CD4-positive, alpha-beta T cell (primary cell): ENCODE results near the gene CMIP. TPM values are rescaled to one million over a fixed set of nuclear protein-coding genes. Genes with fewer than 3 reads are reported as not detected.

Experiments
- ATAC-seq: fragments of 200-7000 bp; cut with Tn5 transposase; one replicate; pipeline ENCODE4 v1.10.0; 2022; ENCODE audit warnings: mild to moderate bottlenecking; ENCODE audit not compliant: poor library complexity
- CTCF ChIA-PET: fragments of 350-600 bp; sonication (Branson Sonifier 250); formaldehyde crosslinking; loops from one replicate; lab custom pipeline; 2021; ENCODE audit warnings: antibody characterized with exemption, inconsistent platforms; lab: Charles Lee
- POLR2A ChIA-PET: fragments of 350-600 bp; sonication (Branson Sonifier 250); formaldehyde crosslinking; loops from one replicate; lab custom pipeline; 2021; ENCODE audit warnings: antibody characterized with exemption, inconsistent platforms; lab: Charles Lee
- DNase-seq, 14 experiments: peaks; one replicate each; pipeline ENCODE4 v3.0.0-alpha.2; 2013 to 2020; ENCODE audit warnings: mixed read lengths in 2 of 14
- H3K27ac ChIP-seq, 2 donors: one replicate each; pipeline versions ENCODE4 v1.5.1 to v1.7.0; 2013; ENCODE audit warnings: low read length in 2 of 2, low read depth in 1 of 2, mild to moderate bottlenecking in 1 of 2
- H3K27me3 ChIP-seq, 2 experiments: 1 replicate in 1 of 2; 2 replicates in 1 of 2; pipeline versions ENCODE4 v1.6.1 to v1.7.0; 2013; ENCODE audit warnings: low read length in 2 of 2, control low read depth in 1 of 2, mild to moderate bottlenecking in 1 of 2, moderate library complexity in 1 of 2; ENCODE audit not compliant: insufficient read depth in 2 of 2, control insufficient read depth in 1 of 2
- H3K36me3 ChIP-seq: one replicate; pipeline ENCODE4 v1.6.1; 2013; ENCODE audit warnings: low read length, control low read depth; ENCODE audit not compliant: insufficient read depth
- H3K4me1 ChIP-seq: one replicate; pipeline ENCODE4 v1.6.1; 2013; ENCODE audit warnings: low read length, control low read depth; ENCODE audit not compliant: insufficient read depth
- H3K4me3 ChIP-seq: one replicate; pipeline ENCODE4 v1.5.1; 2013; ENCODE audit warnings: mild to moderate bottlenecking, low read length, moderate library complexity
- H3K9me3 ChIP-seq, 2 experiments: 1 replicate in 1 of 2; 2 replicates in 1 of 2; pipeline versions ENCODE4 v1.6.1 to v1.7.0; 2013; ENCODE audit warnings: low read length in 2 of 2, mild to moderate bottlenecking in 2 of 2, control low read depth in 1 of 2, moderate library complexity in 1 of 2; ENCODE audit not compliant: control insufficient read depth in 1 of 2, insufficient read depth in 1 of 2
- H3K27ac Mint-ChIP-seq: one replicate; pipeline ENCODE4 v1.8.0; 2020; ENCODE audit warnings: mixed read lengths
- H3K27me3 Mint-ChIP-seq: one replicate; pipeline ENCODE4 v1.8.0; 2021; ENCODE audit warnings: mixed read lengths
- H3K36me3 Mint-ChIP-seq: one replicate; pipeline ENCODE4 v1.8.0; 2021; ENCODE audit warnings: low read depth, mixed read lengths
- H3K4me1 Mint-ChIP-seq: one replicate; pipeline ENCODE4 v1.8.0; 2021; ENCODE audit warnings: low read depth, mixed read lengths
- H3K4me3 Mint-ChIP-seq: one replicate; pipeline ENCODE4 v1.8.0; 2020; ENCODE audit warnings: mild to moderate bottlenecking, mixed read lengths
- H3K9me3 Mint-ChIP-seq: one replicate; pipeline ENCODE4 v1.8.0; 2020; ENCODE audit warnings: mixed read lengths
- intact Hi-C, 2 experiments: fragments of 100-400 bp; cut with DNase I in 1 of 2; cut with micrococcal nuclease in 1 of 2; formaldehyde crosslinking; loops; one replicate each; pipeline versions ENCODE4 v1.15.1 to v1.9.0; 2023 to 2025; cut with DNase I, micrococcal nuclease
- total RNA-seq, 174 experiments: library from RNA in 2 of 174; stranded (reverse) in 2 of 174; gene quantifications; one replicate each; pipeline ENCODE4 v1.2.3 and lab custom pipeline; 2021 to 2026
- TF ChIP-seq, protein P1 (sequence below): fragments of 200-600 bp; IDR thresholded peaks from one replicate; pipeline ENCODE4 v1.8.0; 2022; ENCODE audit warnings: antibody characterized with exemption, mild to moderate bottlenecking

The CMIP gene
- total RNA-seq, 2 experiments from 2014 or later: 33.5 to 35.3 TPM

GRCh38 chr16:81610936-81611335, 166.3 kb downstream of the CMIP start:
- intact Hi-C loops: loop anchor here in 1 of 2 experiments (10.0 kb wide), 1 partner anchor 206 kb away; no protein-coding TSS in a partner anchor
- Histone ChIP-seq H3K4me1 (peaks cover 9% of the 10 kb centered on the region), H3K27me3 (no peaks in the 10 kb centered on the region), H3K36me3 (peaks cover 27% of the 10 kb centered on the region), H3K4me3 (no peak overlapping the region), H3K27ac (no peak overlapping the region), H3K9me3 (no peaks in the 10 kb centered on the region)
- no peaks in the 10 kb centered on the region for H3K27me3 Mint-ChIP-seq
- peak overlapping the region; percentile 1 for H3K27ac Mint-ChIP-seq
- no peaks in the 10 kb centered on the region for H3K9me3 Mint-ChIP-seq
- H3K4me1 Mint-ChIP-seq: no peaks in the 10 kb centered on the region
- POLR2A ChIA-PET: no interaction called here
- no peak for ATAC-seq
- no peak for DNase-seq
- no peak overlapping the region for H3K4me3 Mint-ChIP-seq
- CTCF ChIA-PET: no interaction called here
- peaks cover 45% of the 10 kb centered on the region for H3K36me3 Mint-ChIP-seq
- TF ChIP-seq, protein P1, sequence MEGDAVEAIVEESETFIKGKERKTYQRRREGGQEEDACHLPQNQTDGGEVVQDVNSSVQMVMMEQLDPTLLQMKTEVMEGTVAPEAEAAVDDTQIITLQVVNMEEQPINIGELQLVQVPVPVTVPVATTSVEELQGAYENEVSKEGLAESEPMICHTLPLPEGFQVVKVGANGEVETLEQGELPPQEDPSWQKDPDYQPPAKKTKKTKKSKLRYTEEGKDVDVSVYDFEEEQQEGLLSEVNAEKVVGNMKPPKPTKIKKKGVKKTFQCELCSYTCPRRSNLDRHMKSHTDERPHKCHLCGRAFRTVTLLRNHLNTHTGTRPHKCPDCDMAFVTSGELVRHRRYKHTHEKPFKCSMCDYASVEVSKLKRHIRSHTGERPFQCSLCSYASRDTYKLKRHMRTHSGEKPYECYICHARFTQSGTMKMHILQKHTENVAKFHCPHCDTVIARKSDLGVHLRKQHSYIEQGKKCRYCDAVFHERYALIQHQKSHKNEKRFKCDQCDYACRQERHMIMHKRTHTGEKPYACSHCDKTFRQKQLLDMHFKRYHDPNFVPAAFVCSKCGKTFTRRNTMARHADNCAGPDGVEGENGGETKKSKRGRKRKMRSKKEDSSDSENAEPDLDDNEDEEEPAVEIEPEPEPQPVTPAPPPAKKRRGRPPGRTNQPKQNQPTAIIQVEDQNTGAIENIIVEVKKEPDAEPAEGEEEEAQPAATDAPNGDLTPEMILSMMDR: no peak

DNA sequence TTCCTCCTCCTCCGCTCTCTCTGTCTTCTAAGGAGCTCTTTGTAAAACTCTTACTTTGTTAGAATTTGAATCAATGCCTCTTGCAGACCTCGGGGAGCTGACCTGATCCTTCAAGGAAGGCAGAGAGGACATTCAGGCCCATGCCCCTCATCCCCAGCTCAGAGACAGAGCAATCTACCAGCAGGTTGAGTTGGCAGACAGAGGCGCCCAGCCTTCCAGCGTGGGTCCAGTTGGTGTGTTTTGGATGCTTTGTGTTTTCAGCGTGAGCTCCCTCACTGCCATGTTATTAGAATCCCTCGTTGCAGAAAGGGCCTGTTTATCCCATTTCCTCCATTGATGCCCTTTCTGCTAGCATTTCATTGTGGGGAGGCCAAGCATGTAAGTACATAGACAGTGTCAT, 167.1 kb downstream of the CMIP start:
- Histone ChIP-seq H3K27me3 (no peaks in the 10 kb centered on the region), H3K9me3 (no peaks in the 10 kb centered on the region), H3K4me1 (peaks cover 17% of the 10 kb centered on the region), H3K4me3 (no peak overlapping the region), H3K36me3 (peaks cover 27% of the 10 kb centered on the region), H3K27ac (no peak overlapping the region)
- no peak overlapping the region for H3K4me3 Mint-ChIP-seq
- TF ChIP-seq, protein P1: no peak
- no peaks in the 10 kb centered on the region for H3K27me3 Mint-ChIP-seq
- no peaks in the 10 kb centered on the region for H3K4me1 Mint-ChIP-seq
- peak overlapping the region; percentile 1 for H3K27ac Mint-ChIP-seq
- H3K36me3 Mint-ChIP-seq: peaks cover 44% of the 10 kb centered on the region
- intact Hi-C loops: loop anchor here in 1 of 2 experiments (10.0 kb wide), 1 partner anchor 207 kb away; no protein-coding TSS in a partner anchor
- DNase-seq (no peak), ATAC-seq (no peak)
- H3K9me3 Mint-ChIP-seq: no peaks in the 10 kb centered on the region
- ChIA-PET POLR2A (no interaction called here), CTCF (no interaction called here)

DNA sequence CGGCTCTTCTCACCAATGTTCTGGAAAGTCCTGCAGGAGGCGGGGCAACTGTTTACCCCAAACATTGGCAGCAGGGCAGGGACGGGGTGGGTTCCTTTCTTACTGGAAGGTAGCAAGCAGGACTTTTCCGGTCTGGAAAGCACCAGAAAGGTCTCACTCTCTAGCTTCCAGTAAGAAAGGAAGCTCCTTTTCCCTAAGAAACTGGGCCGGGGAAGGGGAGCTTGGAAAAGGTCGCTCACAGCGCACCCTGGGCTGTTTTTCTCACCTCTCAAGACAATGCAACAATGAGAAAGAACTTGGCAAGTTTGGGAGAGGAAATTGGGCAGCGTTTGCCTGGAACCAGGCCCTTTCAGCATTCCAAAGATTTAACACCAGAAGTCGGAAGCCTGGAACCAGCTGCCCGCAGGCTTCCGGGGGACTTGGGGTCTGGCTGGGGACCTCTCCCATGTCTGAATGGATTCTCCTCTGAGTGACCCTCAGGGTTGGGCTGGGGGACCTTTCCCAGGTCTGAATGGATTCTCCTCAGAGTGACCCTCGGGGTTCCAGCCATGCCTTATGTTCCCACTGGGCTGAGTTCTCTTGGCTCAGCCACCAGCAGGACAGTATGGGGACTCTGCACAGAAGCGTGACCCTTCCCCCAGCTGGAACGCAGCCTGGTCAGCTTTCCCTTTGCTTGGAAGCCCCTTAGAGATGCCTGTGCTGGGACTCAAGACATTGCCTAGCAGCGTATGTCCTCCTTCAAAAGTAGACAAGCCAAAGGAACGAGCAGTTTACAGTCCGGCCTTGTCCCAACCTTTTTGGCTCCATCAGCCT, 167.9 kb downstream of the CMIP start:
- DNase-seq (no peak), ATAC-seq (no peak)
- Mint-ChIP-seq H3K9me3 (no peaks in the 10 kb centered on the region), H3K27me3 (no peaks in the 10 kb centered on the region), H3K4me1 (no peaks in the 10 kb centered on the region), H3K36me3 (peaks cover 38% of the 10 kb centered on the region), H3K27ac (no peak overlapping the region), H3K4me3 (no peak overlapping the region)
- peaks cover 25% of the 10 kb centered on the region for H3K4me1 ChIP-seq
- TF ChIP-seq, protein P1: no peak
- H3K27me3 ChIP-seq: no peaks in the 10 kb centered on the region
- no peak overlapping the region for H3K4me3 ChIP-seq
- ChIA-PET POLR2A (no interaction called here), CTCF (no interaction called here)
- intact Hi-C loops: loop anchor here in 1 of 2 experiments (10.0 kb wide), 1 partner anchor 208 kb away; no protein-coding TSS in a partner anchor
- no peak overlapping the region for H3K27ac ChIP-seq
- no peaks in the 10 kb centered on the region for H3K9me3 ChIP-seq
- H3K36me3 ChIP-seq: peaks cover 26% of the 10 kb centered on the region
